UCSD-AML1 (cell line): Measurements from ENCODE around the gene KIAA1755.
"Not testable (repeated sequence)": the region's sequence is repeated elsewhere in the genome, so short reads cannot be mapped to it uniquely, and the experiment has no call there.

Source experiments
- DNase-seq: peaks from one replicate; lab custom pipeline; 2025; ENCODE audit not compliant: unreplicated experiment; lab: John Stamatoyannopoulos, UW

The KIAA1755 gene

GRCh38 chr20:38267296-38267695, 6.8 kb upstream of the KIAA1755 start:
- DNase-seq: no peak

GRCh38 chr20:38266426-38266825, 5.9 kb upstream of the KIAA1755 start:
- DNase-seq: no peak

- DNase-seq: no peak
Observed at GRCh38 chr20:38262931-38263330, 2.4 kb upstream of the KIAA1755 start.

GRCh38 chr20:38261054-38261390, 487 bp upstream of the KIAA1755 start:
- no peak for DNase-seq

- DNase-seq: no peak
Observed at GRCh38 chr20:38260025-38260377, 534 bp downstream of the KIAA1755 start.

GRCh38 chr20:38258545-38259215, 1.9 kb downstream of the KIAA1755 start:
- no peak for DNase-seq

GRCh38 chr20:38256966-38257365, 3.6 kb downstream of the KIAA1755 start:
- DNase-seq: no peak

GRCh38 chr20:38256021-38256420, 4.5 kb downstream of the KIAA1755 start:
- DNase-seq: no peak

- no peak for DNase-seq
Observed at GRCh38 chr20:38255393-38255792, 5.1 kb downstream of the KIAA1755 start.

- DNase-seq: not testable (repeated sequence)
Observed at GRCh38 chr20:38254621-38255020, 5.9 kb downstream of the KIAA1755 start.

GRCh38 chr20:38253571-38253970, 7.0 kb downstream of the KIAA1755 start:
- no peak for DNase-seq

GRCh38 chr20:38252292-38253288, 7.9 kb downstream of the KIAA1755 start:
- DNase-seq: no peak

GRCh38 chr20:38251441-38251840, 9.1 kb downstream of the KIAA1755 start:
- not testable (repeated sequence) for DNase-seq

GRCh38 chr20:38250609-38251008, 9.9 kb downstream of the KIAA1755 start:
- no peak for DNase-seq

- no peak for DNase-seq
Observed at GRCh38 chr20:38249536-38250310, 10.8 kb downstream of the KIAA1755 start.

GRCh38 chr20:38248133-38248532, 12.4 kb downstream of the KIAA1755 start:
- DNase-seq: no peak

- DNase-seq: not testable (repeated sequence)
Observed at GRCh38 chr20:38247725-38248124, 12.8 kb downstream of the KIAA1755 start.

GRCh38 chr20:38247166-38247509, 13.4 kb downstream of the KIAA1755 start:
- no peak for DNase-seq

- DNase-seq: no peak
Observed at GRCh38 chr20:38246357-38247165, 14.0 kb downstream of the KIAA1755 start.

GRCh38 chr20:38245753-38246152, 14.8 kb downstream of the KIAA1755 start:
- no peak for DNase-seq

GRCh38 chr20:38243709-38244020, 16.9 kb downstream of the KIAA1755 start:
- no peak for DNase-seq
